GM19468 (cell line): Measurements from ENCODE around the gene TSPAN31.

ENCODE experiments used
- ATAC-seq: cut with Tn5 transposase; IDR thresholded peaks from one replicate; pipeline ENCODE4 v1.9.1; 2021; ENCODE audit warnings: mild to moderate bottlenecking, moderate library complexity, moderate number of reproducible peaks; ENCODE audit not compliant: unreplicated experiment; ENCODE audit errors: extremely low read depth

Gene TSPAN31

GRCh38 chr12:57734591-57734990 lies 10.2 kb upstream of the TSPAN31 start:
- ATAC-seq = no peak

- ATAC-seq = no peak
Measured at GRCh38 chr12:57735198-57735855, 9.5 kb upstream of the TSPAN31 start.

GRCh38 chr12:57735952-57736740 lies 8.7 kb upstream of the TSPAN31 start:
- ATAC-seq = no peak

GRCh38 chr12:57736741-57737466 lies 7.9 kb upstream of the TSPAN31 start:
- no peak for ATAC-seq

- ATAC-seq = no peak
Measured at GRCh38 chr12:57737467-57738460, 7.1 kb upstream of the TSPAN31 start.

- ATAC-seq = no peak
Measured at GRCh38 chr12:57738661-57739237, 6.1 kb upstream of the TSPAN31 start, which contains the start of gene AGAP2. Gene AGAP2 (minus strand): TSS chr12:57738742. CDS start chr12:57738246, 496 bp downstream.

- no peak for ATAC-seq
Measured at GRCh38 chr12:57739387-57739786, 5.5 kb upstream of the TSPAN31 start.

GRCh38 chr12:57739914-57740538 lies 4.8 kb upstream of the TSPAN31 start:
- ATAC-seq = no peak

- peak; percentile 38 for ATAC-seq
Measured at GRCh38 chr12:57740656-57741412, 4.0 kb upstream of the TSPAN31 start.

- ATAC-seq = no peak
Measured at GRCh38 chr12:57741413-57741789, 3.4 kb upstream of the TSPAN31 start.

GRCh38 chr12:57741844-57742738 lies 2.7 kb upstream of the TSPAN31 start:
- ATAC-seq = peak; percentile 36

- ATAC-seq = no peak
Measured at GRCh38 chr12:57743769-57744168, 1.1 kb upstream of the TSPAN31 start.

GRCh38 chr12:57744194-57744776 lies 554 bp upstream of the TSPAN31 start:
- no peak for ATAC-seq

GRCh38 chr12:57745485-57745881 lies 644 bp downstream of the TSPAN31 start:
- ATAC-seq = no peak

- no peak for ATAC-seq
Measured at GRCh38 chr12:57746025-57746424, 1.2 kb downstream of the TSPAN31 start.

- ATAC-seq = no peak
Measured at GRCh38 chr12:57749061-57749460, 4.2 kb downstream of the TSPAN31 start.
